Lower leg skin (tissue), 4 donors: ENCODE results near the gene SLC4A2. TPM values are rescaled to one million over a fixed set of nuclear protein-coding genes. Genes with fewer than 3 reads are reported as not detected.
A peak's percentile ranks its signal among the peaks of the same experiment; 100 is the strongest.
"Not testable (repeated sequence)": the region's sequence is repeated elsewhere in the genome, so short reads cannot be mapped to it uniquely, and the experiment has no call there.

Experiments used
- DNase-seq, 2 donors: peaks; one replicate each; pipeline ENCODE4 v3.0.0-alpha.2; 2019; ENCODE audit warnings: low spot score in 2 of 2
- H3K4me3 ChIP-seq: fragments of 200-600 bp; sonication (generic); 2 replicates; pipeline ENCODE4 v1.5.1; 2017; ENCODE audit warnings: mild to moderate bottlenecking, low read depth; ENCODE audit not compliant: poor library complexity, severe bottlenecking
- CTCF ChIP-seq, 3 donors: fragments of 450-650 bp; IDR thresholded peaks; one replicate each; pipeline ENCODE4 v1.5.1; 2016; ENCODE audit warnings: antibody characterized with exemption in 3 of 3, mild to moderate bottlenecking in 3 of 3, moderate library complexity in 2 of 3
- POLR2A ChIP-seq, 2 donors: fragments of 450-650 bp; IDR thresholded peaks; one replicate each; pipeline ENCODE4 v1.6.1; 2016 to 2017; ENCODE audit warnings: antibody characterized with exemption in 2 of 2, mild to moderate bottlenecking in 1 of 2, moderate library complexity in 1 of 2
- WGBS, 2 donors: methylation state at CpG; one replicate each; pipeline ENCODE4 v1.1.5; 2018; 5-methylcytosine and 5-hydroxymethylcytosine counted together
- intact Hi-C: fragments of 100-400 bp; cut with DNase I; formaldehyde crosslinking; loops from one replicate; pipeline ENCODE4 v1.15.0; 2023; ENCODE audit warnings: low total_unique reads
- total RNA-seq, 4 donors: library from RNA; depleted of rRNA; stranded (reverse); fragments of >200 nt; gene quantifications; one replicate each; pipeline ENCODE4 v1.1.0, GENCODE V29; 2016

Gene SLC4A2
- 10 to 100 TPM; 56.3 to 83.5 (median 67.7) TPM for total RNA-seq

- 1% methylated on average over 24 to 54 of the region's 75 CpGs for WGBS, 2 donors
- peak in 1 of 2 donors; percentile 39 for TF ChIP-seq POLR2A (IDR thresholded peaks at IDR 0.05)
- TF ChIP-seq CTCF (IDR thresholded peaks at IDR 0.05), result no peak
- intact Hi-C loops, result no loop called here
- H3K4me3 ChIP-seq, result peak within 1 kb of the TSS; percentile 68
- DNase-seq, result peak; percentile 83 to 97
These were observed at the start of gene SLC4A2 for GRCh38 chr7:151059367-151060112. TSS of gene SLC4A2 (plus strand) at chr7:151059589. CDS start at chr7:151061988, 2,399 bp downstream.

- no peak for DNase-seq
- WGBS, 2 donors, result 16 to 80% methylated on average over 1 to 7 of the region's 7 CpGs
- intact Hi-C loops, result no loop called here
- TF ChIP-seq CTCF (IDR thresholded peaks at IDR 0.05), result no peak
- TF ChIP-seq POLR2A (IDR thresholded peaks at IDR 0.05), result no peak
- no peak overlapping the region for H3K4me3 ChIP-seq
These were observed 49.4 kb upstream of the SLC4A2 start for GRCh38 chr7:151010037-151010306.

GRCh38 chr7:151010307-151011096 lies 48.9 kb upstream of the SLC4A2 start:
- no peak for TF ChIP-seq CTCF (IDR thresholded peaks at IDR 0.05)
- TF ChIP-seq POLR2A (IDR thresholded peaks at IDR 0.05), result no peak
- WGBS, 2 donors, result 20 to 33% methylated on average over 13 to 18 of the region's 18 CpGs
- H3K4me3 ChIP-seq, result no peak overlapping the region
- intact Hi-C loops, result no loop called here
- no peak for DNase-seq

- TF ChIP-seq CTCF (IDR thresholded peaks at IDR 0.05), result no peak
- TF ChIP-seq POLR2A (IDR thresholded peaks at IDR 0.05), result no peak
- 38 to 67% methylated on average over 1 of the region's 1 CpG for WGBS, 2 donors
- intact Hi-C loops, result no loop called here
- no peak for DNase-seq
- no peak overlapping the region for H3K4me3 ChIP-seq
These were observed 48.3 kb upstream of the SLC4A2 start for GRCh38 chr7:151011097-151011409.

GRCh38 chr7:151011616-151012015 lies 47.8 kb upstream of the SLC4A2 start:
- intact Hi-C loops, DNase-seq, H3K4me3 ChIP-seq: not testable (repeated sequence)
- WGBS, 2 donors, result 86 to 89% methylated on average over 12 of the region's 12 CpGs

- DNase-seq, result no peak
- WGBS, 2 donors, result 73 to 79% methylated on average over 6 of the region's 6 CpGs
- intact Hi-C loops, result no loop called here
- H3K4me3 ChIP-seq, result no peak overlapping the region
- TF ChIP-seq POLR2A (IDR thresholded peaks at IDR 0.05), result no peak
- TF ChIP-seq CTCF (IDR thresholded peaks at IDR 0.05), result no peak
These were observed 47.2 kb upstream of the SLC4A2 start for GRCh38 chr7:151012031-151012692.
